ENCODE measurements around the gene DDX11.
"Not testable (repeated sequence)": the region's sequence is repeated elsewhere in the genome, so short reads cannot be mapped to it uniquely, and the experiment has no call there.

GRCh38 chr12:31077095-31077494, 3.4 kb downstream of the DDX11 start:
- not testable (repeated sequence) for TF ChIP-seq CTCF, POLR2A (IDR thresholded peaks at IDR 0.05)
